GM21526 (cell line): ENCODE measurements around the gene CDC26.
A peak's percentile ranks its signal among the peaks of the same experiment; 100 is the strongest.
"Not testable (repeated sequence)": the region's sequence is repeated elsewhere in the genome, so short reads cannot be mapped to it uniquely, and the experiment has no call there.

Experiments used
- ATAC-seq: cut with Tn5 transposase; IDR thresholded peaks from one replicate; pipeline ENCODE4 v1.9.1; 2021; ENCODE audit warnings: moderate library complexity; ENCODE audit not compliant: unreplicated experiment, low FRiP score

Gene CDC26

GRCh38 chr9:113244556-113244955 lies 30.8 kb downstream of the CDC26 start:
- no peak for ATAC-seq

- ATAC-seq: no peak
Measured at GRCh38 chr9:113241161-113241560, 34.2 kb downstream of the CDC26 start.

- ATAC-seq: no peak
Measured at GRCh38 chr9:113238859-113239232, 36.5 kb downstream of the CDC26 start.

- no peak for ATAC-seq
Measured at GRCh38 chr9:113238202-113238858, 37.0 kb downstream of the CDC26 start.

GRCh38 chr9:113237026-113237425 lies 38.3 kb downstream of the CDC26 start:
- no peak for ATAC-seq

- not testable (repeated sequence) for ATAC-seq
Measured at GRCh38 chr9:113235701-113236255, 39.6 kb downstream of the CDC26 start.

- no peak for ATAC-seq
Measured at GRCh38 chr9:113231701-113232100, 43.7 kb downstream of the CDC26 start.

- ATAC-seq: no peak
Measured at GRCh38 chr9:113228130-113228665, 47.2 kb downstream of the CDC26 start.

- no peak for ATAC-seq
Measured at GRCh38 chr9:113227436-113227835, 47.9 kb downstream of the CDC26 start.

- ATAC-seq: no peak
Measured at GRCh38 chr9:113223963-113224362, 51.4 kb downstream of the CDC26 start.

GRCh38 chr9:113222482-113222841 lies 52.9 kb downstream of the CDC26 start:
- ATAC-seq: no peak

- ATAC-seq: no peak
Measured at GRCh38 chr9:113221800-113222481, 53.4 kb downstream of the CDC26 start.

GRCh38 chr9:113221003-113221799 lies 54.2 kb downstream of the CDC26 start, which contains the start of the genes FKBP15 and SLC31A1:
FKBP15 (minus strand) TSS chr9:113221277; CDS start chr9:113221243, 34 bp downstream.
SLC31A1 (plus strand) TSS chr9:113221544; CDS start chr9:113256149, 34,605 bp downstream.
- peak; percentile 81 for ATAC-seq

GRCh38 chr9:113220467-113221002 lies 54.8 kb downstream of the CDC26 start:
- ATAC-seq: no peak

- ATAC-seq: peak; percentile 50
Measured at GRCh38 chr9:113219969-113220368, 55.4 kb downstream of the CDC26 start.

- ATAC-seq: peak; percentile 38
Measured at GRCh38 chr9:113219186-113219936, 56.0 kb downstream of the CDC26 start.
